T-helper 22 cell (primary cell): ENCODE results near the gene INPP5K.
"Not testable (repeated sequence)": the region's sequence is repeated elsewhere in the genome, so short reads cannot be mapped to it uniquely, and the experiment has no call there.

Source experiments
- DNase-seq: peaks from one replicate; pipeline ENCODE4 v3.0.0-alpha.2; 2020; ENCODE audit warnings: low read depth

INPP5K gene

DNA sequence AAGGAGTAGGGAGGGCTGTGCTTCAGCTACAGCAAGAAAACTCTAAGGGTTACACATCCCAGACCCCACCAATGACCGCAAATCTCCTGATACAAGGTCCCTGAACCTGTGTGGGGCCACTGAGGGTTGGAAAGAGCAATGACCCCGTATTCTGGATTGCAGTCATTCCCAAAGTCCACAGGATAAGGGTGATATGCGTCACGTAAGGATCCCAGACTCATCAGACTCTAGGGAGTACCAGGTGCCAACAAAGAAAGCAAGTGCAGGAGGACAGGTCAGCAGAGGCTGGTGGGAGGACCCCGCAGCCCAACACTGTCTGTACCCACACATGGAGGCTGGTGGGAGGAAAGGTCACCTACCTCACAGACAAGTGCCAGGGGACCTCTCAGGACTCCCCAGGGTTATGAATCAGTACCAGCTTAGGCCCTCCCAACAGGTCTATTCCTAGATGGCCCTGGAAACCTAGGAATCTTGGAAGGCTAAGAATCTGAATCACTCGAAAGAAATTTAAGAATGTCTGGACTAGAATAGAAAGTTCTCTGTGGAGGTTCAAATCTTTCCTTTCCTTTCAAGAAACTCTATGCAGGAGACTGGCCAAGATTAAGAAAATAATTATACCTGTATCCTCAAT lies 30.0 kb upstream of the INPP5K start:
- no peak for DNase-seq

DNA sequence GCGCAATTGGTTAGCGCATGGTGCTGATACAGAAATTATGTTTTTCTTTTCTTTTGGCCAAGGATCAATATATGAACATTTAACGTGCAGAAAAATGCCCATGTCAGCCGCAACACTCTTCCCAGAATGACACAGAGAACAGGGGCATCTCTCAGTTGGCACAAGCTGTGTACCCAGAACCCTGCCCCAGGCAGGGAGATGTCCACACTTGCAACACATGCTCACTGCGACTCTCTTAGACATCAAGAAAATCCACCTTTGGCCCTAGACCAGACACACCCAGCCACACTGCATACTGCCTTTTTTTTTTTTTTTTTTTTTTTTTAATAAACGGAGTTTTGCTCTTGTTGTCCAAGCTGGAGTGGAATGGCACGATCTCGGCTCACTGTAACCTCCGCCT lies 29.2 kb upstream of the INPP5K start:
- no peak for DNase-seq

- DNase-seq = no peak
Measured at GRCh38 chr17:1542316-1542715, 25.9 kb upstream of the INPP5K start.

- DNase-seq = no peak
Measured at GRCh38 chr17:1541367-1541904, 25.0 kb upstream of the INPP5K start.

DNA sequence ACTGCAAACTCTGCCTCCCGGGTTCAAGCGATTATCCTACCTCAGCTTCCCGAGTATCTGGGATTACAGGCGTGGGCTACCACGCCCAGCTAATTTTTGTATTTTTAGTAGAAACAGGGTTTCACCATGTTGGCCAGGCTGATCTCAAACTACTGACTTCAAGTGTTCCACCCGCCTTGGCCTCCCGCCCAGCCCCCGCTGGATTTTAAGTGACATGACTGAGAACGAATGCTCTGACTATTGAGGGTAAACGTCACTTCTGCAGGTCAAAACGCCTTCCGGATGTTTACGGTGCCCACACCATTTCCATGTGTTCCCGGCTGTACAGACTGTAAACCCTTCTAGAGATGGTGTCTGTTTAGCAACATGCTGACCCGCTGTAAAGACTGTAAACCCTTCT lies 23.4 kb upstream of the INPP5K start:
- DNase-seq = no peak

- no peak for DNase-seq
Measured at GRCh38 chr17:1535737-1536136, 19.3 kb upstream of the INPP5K start.

GRCh38 chr17:1533661-1534325 lies 17.4 kb upstream of the INPP5K start:
- DNase-seq = no peak

GRCh38 chr17:1532836-1533602 lies 16.6 kb upstream of the INPP5K start:
- DNase-seq = no peak

- no peak for DNase-seq
Measured at GRCh38 chr17:1529863-1530262, 13.5 kb upstream of the INPP5K start.

DNA sequence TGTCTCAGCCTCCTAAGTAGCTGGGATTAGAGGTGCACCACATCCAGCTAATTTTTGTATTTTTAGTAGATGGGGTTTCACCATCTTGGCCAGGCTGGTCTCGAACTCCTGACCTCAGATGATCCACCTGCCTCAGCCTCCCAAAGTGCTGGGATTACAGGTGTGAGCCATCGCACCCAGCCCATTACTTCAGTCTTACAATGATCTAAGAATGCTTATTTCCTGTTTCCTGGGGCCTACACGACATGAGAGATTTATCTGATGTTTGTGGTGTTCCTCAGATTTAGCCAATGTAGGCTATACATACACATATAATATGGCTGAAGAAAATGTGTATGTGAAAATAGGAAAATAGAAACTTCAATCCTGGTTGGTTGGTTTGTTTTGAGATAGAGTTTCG lies 10.5 kb upstream of the INPP5K start:
- DNase-seq = not testable (repeated sequence)

DNA sequence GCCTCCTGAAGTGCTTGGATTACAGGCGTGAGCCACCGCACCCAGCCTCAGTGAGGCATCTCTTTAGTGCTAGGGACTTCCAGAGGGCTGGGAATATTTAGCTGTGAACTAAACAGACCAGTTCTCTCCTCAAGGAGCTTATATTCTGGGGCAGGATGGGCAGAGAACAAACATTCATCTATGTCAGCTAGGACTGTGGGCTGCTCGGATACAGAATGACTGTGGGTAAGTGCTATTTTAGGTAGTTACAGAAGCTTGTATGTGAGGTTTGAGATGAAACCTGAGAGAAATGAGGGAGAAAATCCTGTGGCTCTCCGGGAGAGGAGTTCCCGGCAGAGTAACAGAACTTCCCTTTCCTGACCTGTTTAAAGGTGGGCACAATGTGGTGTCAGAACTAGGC lies 6.2 kb upstream of the INPP5K start:
- no peak for DNase-seq

DNA sequence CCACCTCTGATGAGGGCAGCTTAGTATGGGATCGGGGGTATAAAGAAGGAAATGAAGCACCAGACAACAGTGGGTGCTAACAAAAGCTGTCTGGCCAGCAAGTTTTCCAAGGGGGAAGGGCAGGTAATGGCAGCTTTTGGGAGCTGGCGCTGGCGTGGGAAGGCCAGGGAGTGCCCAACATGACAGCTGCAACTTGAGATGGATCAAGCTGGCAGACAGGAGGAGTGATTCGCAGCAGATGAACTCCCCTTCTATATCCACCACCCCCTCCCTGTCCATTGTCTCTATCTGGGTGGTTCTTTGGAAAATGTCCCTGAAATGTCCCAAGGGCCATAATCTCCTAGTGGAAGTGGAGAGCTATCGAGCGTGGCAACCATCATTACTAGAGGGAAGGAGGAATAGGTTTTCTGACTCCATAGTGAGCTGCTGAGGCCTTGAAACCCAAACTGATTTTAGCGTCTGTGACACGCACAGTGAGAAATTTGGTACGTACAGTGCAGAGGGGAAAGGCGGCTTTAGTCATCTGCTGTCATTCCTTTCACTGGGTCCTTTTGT lies 4.8 kb upstream of the INPP5K start:
- no peak for DNase-seq

DNA sequence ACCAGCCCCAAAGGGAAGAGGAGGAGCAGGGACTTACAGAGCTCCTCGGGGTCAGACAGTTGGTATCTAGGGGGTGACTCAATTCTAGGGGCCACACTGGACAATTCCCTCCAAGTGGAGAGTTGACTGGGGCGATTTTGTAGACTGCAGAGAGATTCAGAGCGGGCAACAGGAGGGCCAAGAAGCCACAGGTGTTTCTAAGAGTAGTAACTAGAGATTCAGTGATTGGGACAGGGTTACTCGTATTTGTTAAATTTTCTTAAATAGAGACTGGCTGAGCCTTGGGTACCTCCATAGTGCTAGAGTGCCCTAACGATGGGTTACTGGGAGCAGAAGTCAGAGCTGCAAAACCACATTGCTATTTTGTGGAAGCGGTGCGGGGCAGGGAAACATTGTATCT lies 3.3 kb upstream of the INPP5K start:
- DNase-seq = no peak

- no peak for DNase-seq
Measured at GRCh38 chr17:1518410-1518809, 2.0 kb upstream of the INPP5K start.

DNA sequence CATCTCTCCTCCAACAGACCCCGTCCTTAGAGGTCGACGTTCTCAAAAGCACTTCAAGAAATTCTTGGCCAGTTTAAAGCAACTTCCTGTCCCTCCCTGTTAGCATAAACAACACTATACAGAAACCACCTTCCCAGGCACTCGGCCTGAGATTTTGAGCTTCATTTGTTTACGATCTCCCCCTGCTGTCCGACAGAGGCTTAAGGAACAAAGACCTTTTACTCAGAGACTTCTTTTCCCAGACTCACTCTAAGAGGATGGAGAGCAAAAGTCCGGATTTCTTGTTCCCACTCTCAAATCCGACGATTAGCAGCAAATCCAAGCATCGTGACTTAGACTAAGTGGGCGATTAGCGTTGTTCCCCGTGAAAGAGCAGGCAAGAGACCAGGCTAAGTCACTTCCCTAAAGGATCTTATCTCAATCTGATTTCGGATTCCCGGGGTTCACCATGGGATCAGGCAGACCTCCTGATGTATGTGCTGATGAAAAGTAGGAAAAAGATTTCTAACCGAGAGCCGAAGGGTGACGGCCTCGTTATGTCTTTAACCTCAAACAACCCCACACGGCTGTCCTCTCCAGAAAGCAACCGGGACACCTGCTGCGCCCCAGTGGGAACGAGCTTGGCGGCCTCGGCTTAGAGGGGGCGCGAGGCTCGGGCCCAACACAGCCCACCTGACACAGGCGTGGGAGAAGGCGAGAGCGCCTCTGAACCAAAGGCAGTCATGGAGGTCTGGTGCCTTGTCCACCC lies 598 bp downstream of the INPP5K start:
- DNase-seq = peak; percentile 20

- DNase-seq = no peak
Measured at GRCh38 chr17:1512351-1512750, 4.1 kb downstream of the INPP5K start.

DNA sequence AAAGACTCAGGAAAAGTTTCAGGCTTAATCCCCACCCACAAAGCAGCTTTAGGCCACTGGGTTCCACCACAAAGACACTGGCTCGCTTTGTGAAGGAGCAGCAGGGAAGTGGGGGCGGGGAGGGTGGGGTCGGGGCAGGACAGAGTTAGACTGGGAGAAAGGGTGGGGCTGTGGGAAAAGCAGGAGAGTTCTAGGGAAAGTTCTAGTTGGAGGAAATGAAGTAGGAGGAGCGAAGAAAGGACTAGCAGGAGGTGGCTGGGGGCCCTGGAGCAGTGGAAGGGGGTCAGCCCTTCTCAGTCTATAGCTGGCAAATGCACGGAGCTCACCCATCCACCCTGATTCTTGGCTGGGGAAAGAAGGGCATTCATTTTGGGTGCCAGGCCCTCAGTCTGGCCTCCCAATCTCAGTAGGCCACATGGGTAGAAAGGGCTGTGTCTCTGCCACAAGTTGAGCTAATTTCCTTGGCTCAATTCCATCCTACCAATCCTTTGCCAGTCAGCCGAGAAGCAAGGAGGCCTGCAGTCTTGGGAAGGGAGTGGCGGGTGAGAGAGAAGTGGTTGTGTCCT lies 4.6 kb downstream of the INPP5K start:
- DNase-seq = no peak

DNA sequence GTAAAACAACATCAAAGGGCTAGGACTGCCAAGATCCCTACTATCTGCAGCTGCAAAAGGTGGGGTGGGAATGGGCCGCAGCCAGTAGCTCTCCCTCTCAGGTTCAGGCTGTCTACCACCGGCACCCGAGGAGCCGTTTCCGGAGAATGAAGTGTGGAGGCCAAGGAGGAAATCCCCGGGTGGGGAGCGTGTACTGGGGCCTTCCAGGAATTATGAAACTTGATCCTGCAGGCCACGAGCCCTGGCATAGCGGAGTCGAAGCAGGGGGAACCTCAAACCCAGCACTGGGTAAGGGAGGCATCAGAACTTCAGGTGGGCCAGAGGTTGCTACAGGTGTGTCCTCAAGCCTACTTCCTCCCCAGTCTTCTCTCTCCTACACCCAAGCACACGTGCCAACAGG lies 5.1 kb downstream of the INPP5K start:
- DNase-seq = no peak

GRCh38 chr17:1509290-1509881 lies 7.0 kb downstream of the INPP5K start:
- no peak for DNase-seq

DNA sequence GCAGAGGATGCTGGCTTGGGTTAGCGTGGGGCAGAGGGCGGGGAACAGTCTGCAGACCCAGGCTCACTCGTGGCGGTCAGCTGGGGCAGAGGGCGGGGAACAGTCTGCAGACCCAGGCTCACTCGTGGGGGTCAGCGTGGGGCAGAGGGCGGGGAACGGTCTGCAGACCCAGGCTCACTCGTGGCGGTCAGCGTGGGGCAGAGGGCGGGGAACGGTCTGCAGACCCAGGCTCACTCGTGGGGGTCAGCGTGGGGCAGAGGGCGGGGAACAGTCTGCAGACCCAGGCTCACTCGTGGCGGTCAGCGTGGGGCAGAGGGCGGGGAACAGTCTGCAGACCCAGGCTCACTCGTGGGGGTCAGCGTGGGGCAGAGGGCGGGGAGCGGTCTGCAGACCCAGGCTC lies 7.7 kb downstream of the INPP5K start:
- DNase-seq = not testable (repeated sequence)

- no peak for DNase-seq
Measured at GRCh38 chr17:1506649-1507267, 9.7 kb downstream of the INPP5K start.
